NOMO-1 treated with dmso at 0.1 percent for 144 hours (cell line): ENCODE data around the gene KRTAP5-4.
"Not testable (repeated sequence)": the region's sequence is repeated elsewhere in the genome, so short reads cannot be mapped to it uniquely, and the experiment has no call there.

Source experiments
- DNase-seq: peaks from one replicate; lab custom pipeline; 2025; ENCODE audit not compliant: unreplicated experiment; lab: John Stamatoyannopoulos, UW

The KRTAP5-4 gene

GRCh38 chr11:1639102-1639620, 17.2 kb upstream of the KRTAP5-4 start:
- DNase-seq: no peak

- no peak for DNase-seq
These were observed 16.4 kb upstream of the KRTAP5-4 start for GRCh38 chr11:1638344-1638743.

- DNase-seq: no peak
These were observed 15.7 kb upstream of the KRTAP5-4 start for GRCh38 chr11:1637628-1638027.

- no peak for DNase-seq
These were observed 14.5 kb upstream of the KRTAP5-4 start for GRCh38 chr11:1636291-1636950.

- no peak for DNase-seq
These were observed 11.9 kb upstream of the KRTAP5-4 start for GRCh38 chr11:1633864-1634263.

GRCh38 chr11:1632053-1632714, 10.2 kb upstream of the KRTAP5-4 start:
- no peak for DNase-seq

GRCh38 chr11:1631066-1631568, 9.2 kb upstream of the KRTAP5-4 start:
- DNase-seq: no peak

- DNase-seq: no peak
These were observed 8.3 kb upstream of the KRTAP5-4 start for GRCh38 chr11:1630271-1630670.

- no peak for DNase-seq
These were observed 7.6 kb upstream of the KRTAP5-4 start, which contains the start of gene KRTAP5-5 for GRCh38 chr11:1629326-1630185. TSS of gene KRTAP5-5 (plus strand) at chr11:1629775. CDS start at chr11:1629841, 66 bp downstream.

GRCh38 chr11:1628506-1629325, 6.8 kb upstream of the KRTAP5-4 start:
- peak; percentile 38 for DNase-seq

GRCh38 chr11:1625541-1625940, 3.6 kb upstream of the KRTAP5-4 start:
- no peak for DNase-seq

- no peak for DNase-seq
These were observed 2.7 kb upstream of the KRTAP5-4 start for GRCh38 chr11:1624621-1625020.

GRCh38 chr11:1623716-1624115, 1.8 kb upstream of the KRTAP5-4 start:
- no peak for DNase-seq

- DNase-seq: no peak
These were observed 2.5 kb downstream of the KRTAP5-4 start for GRCh38 chr11:1619449-1619848.

- DNase-seq: no peak
These were observed 3.7 kb downstream of the KRTAP5-4 start for GRCh38 chr11:1618231-1618630.

- no peak for DNase-seq
These were observed 13.6 kb downstream of the KRTAP5-4 start, which contains the start of gene KRTAP5-3 for GRCh38 chr11:1608363-1608762. TSS of gene KRTAP5-3 (minus strand) at chr11:1608463. CDS start at chr11:1608385, 78 bp downstream.

GRCh38 chr11:1607901-1608300, 14.0 kb downstream of the KRTAP5-4 start:
- DNase-seq: not testable (repeated sequence)

- not testable (repeated sequence) for DNase-seq
These were observed 14.6 kb downstream of the KRTAP5-4 start for GRCh38 chr11:1607156-1607845.

GRCh38 chr11:1605923-1606322, 16.0 kb downstream of the KRTAP5-4 start:
- peak; percentile 14 for DNase-seq

GRCh38 chr11:1604711-1605110, 17.2 kb downstream of the KRTAP5-4 start:
- no peak for DNase-seq
